Thyroid gland (tissue), 4 donors: ENCODE data around the gene ALKBH6. TPM values are rescaled to one million over a fixed set of nuclear protein-coding genes. Genes with fewer than 3 reads are reported as not detected.

Experiments
- DNase-seq, 2 donors: peaks; one replicate each; pipeline ENCODE4 v3.0.0-alpha.2; 2019
- H3K27ac ChIP-seq, 3 donors: fragments of 200-600 bp; sonication (generic); 1 replicate in 2 of 3; 2 replicates in 1 of 3; pipeline ENCODE4 v1.5.1; 2016 to 2019; ENCODE audit warnings: mild to moderate bottlenecking in 1 of 3, moderate library complexity in 1 of 3
- H3K27me3 ChIP-seq: fragments of 200-600 bp; sonication (generic); one replicate; pipeline ENCODE4 v1.5.1; 2019
- H3K36me3 ChIP-seq, 2 donors: fragments of 200-600 bp; sonication (generic); one replicate each; pipeline ENCODE4 v1.5.1; 2016 to 2019
- H3K4me1 ChIP-seq, 2 donors: fragments of 200-600 bp; sonication (generic); one replicate each; pipeline ENCODE4 v1.5.1; 2017 to 2019
- H3K4me3 ChIP-seq, 3 donors: fragments of 200-600 bp; sonication (generic); replicated peaks in 1 of 3; 1 replicate in 2 of 3; 2 replicates in 1 of 3; pipeline ENCODE4 v1.5.1; 2016; ENCODE audit warnings: mild to moderate bottlenecking in 1 of 3
- H3K9me3 ChIP-seq: fragments of 200-600 bp; sonication (generic); one replicate; pipeline ENCODE4 v1.5.1; 2017
- POLR2A ChIP-seq, 2 donors: fragments of 450-650 bp; IDR thresholded peaks; one replicate each; pipeline ENCODE4 v1.6.1; 2017; ENCODE audit warnings: antibody characterized with exemption in 2 of 2, mild to moderate bottlenecking in 2 of 2, moderate library complexity in 1 of 2
- WGBS, 2 donors: methylation state at CpG; one replicate each; pipeline ENCODE4 v1.1.5; 2017; 5-methylcytosine and 5-hydroxymethylcytosine counted together
- intact Hi-C: fragments of 100-400 bp; cut with DNase I; formaldehyde crosslinking; loops from one replicate; pipeline ENCODE4 v1.15.1; 2023
- total RNA-seq, 4 donors: library from RNA; depleted of rRNA; stranded (reverse); fragments of >200 nt; gene quantifications; one replicate each; pipeline ENCODE4 v1.2.3, GENCODE V29; 2016
- TF ChIP-seq, protein P1 (sequence below), 6 experiments: fragments of 200-600 bp in 3 of 6; fragments of 450-650 bp in 3 of 6; sonication (generic) in 3 of 6; IDR thresholded peaks; one replicate each; pipeline ENCODE4 v1.5.1; 2016 to 2019; ENCODE audit warnings: antibody characterized with exemption in 6 of 6, mild to moderate bottlenecking in 2 of 6, inconsistent platforms in 1 of 6, moderate library complexity in 1 of 6

Gene ALKBH6
- total RNA-seq, 4 donors from 2014 or later, result 15.4 to 60.9 (median 32.0) TPM

DNA sequence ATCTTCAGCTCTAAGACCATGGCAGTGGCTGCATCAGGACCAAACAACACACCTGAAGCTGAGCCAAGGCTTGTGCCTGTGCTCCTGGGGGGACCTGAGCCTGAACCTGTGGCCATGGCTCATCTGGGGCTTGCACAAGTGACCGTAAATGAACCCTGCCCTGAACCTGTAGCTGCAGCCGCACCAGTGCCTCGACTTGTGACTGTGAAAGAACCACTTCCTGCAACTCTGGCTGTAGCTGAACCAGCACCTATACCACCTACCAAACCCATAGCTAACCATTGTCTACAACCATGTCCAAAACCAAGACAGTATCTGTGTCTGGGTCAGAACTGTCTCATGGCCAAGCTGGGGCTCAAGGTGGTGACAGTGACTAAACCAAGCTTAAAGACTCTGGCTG is 47.2 kb downstream of the ALKBH6 start:
- 79 to 94% methylated on average over 3 of the region's 3 CpGs for WGBS, 2 donors
- no peaks in the 10 kb centered on the region for H3K36me3 ChIP-seq
- no peaks in the 10 kb centered on the region for H3K4me1 ChIP-seq
- H3K27me3 ChIP-seq, result no peaks in the 10 kb centered on the region
- H3K27ac ChIP-seq, result no peak overlapping the region
- DNase-seq, result no peak
- TF ChIP-seq POLR2A (IDR thresholded peaks at IDR 0.05), result no peak
- TF ChIP-seq, protein P1, sequence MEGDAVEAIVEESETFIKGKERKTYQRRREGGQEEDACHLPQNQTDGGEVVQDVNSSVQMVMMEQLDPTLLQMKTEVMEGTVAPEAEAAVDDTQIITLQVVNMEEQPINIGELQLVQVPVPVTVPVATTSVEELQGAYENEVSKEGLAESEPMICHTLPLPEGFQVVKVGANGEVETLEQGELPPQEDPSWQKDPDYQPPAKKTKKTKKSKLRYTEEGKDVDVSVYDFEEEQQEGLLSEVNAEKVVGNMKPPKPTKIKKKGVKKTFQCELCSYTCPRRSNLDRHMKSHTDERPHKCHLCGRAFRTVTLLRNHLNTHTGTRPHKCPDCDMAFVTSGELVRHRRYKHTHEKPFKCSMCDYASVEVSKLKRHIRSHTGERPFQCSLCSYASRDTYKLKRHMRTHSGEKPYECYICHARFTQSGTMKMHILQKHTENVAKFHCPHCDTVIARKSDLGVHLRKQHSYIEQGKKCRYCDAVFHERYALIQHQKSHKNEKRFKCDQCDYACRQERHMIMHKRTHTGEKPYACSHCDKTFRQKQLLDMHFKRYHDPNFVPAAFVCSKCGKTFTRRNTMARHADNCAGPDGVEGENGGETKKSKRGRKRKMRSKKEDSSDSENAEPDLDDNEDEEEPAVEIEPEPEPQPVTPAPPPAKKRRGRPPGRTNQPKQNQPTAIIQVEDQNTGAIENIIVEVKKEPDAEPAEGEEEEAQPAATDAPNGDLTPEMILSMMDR (IDR thresholded peaks at IDR 0.05), result no peak
- no peak overlapping the region for H3K4me3 ChIP-seq
- no peaks in the 10 kb centered on the region for H3K9me3 ChIP-seq
- intact Hi-C loops, result no loop called here

DNA sequence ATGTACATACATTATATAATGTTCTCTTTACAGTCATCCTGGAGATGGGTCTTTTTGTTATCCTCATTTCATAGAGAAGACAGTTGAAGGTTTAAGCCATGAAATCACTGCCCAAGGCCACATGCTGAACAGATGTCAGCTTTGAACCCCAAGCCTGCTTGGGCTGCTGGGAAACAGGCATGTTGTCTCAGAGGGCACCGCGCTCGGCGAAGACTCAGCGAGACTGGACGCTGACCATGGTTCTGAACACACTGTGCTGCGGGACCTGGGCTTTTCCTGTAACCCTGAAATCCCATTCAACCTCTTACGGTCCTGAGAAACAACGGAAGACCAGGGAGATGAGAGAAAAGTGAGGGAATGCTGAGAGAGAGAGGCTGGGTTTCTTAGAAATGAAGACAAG is 50.5 kb downstream of the ALKBH6 start:
- no peaks in the 10 kb centered on the region for H3K9me3 ChIP-seq
- intact Hi-C loops, result no loop called here
- peak; percentile 20 to 59 for DNase-seq
- H3K36me3 ChIP-seq, result no peaks in the 10 kb centered on the region
- WGBS, 2 donors, result 9 to 23% methylated on average over 9 of the region's 9 CpGs
- no peak for TF ChIP-seq POLR2A (IDR thresholded peaks at IDR 0.05)
- TF ChIP-seq, protein P1 (IDR thresholded peaks at IDR 0.05), result no peak
- no peak overlapping the region for H3K4me3 ChIP-seq
- no peak overlapping the region for H3K27ac ChIP-seq
- peaks cover 7% of the 10 kb centered on the region for H3K27me3 ChIP-seq
- peaks cover 0 to 9% of the 10 kb centered on the region in 2 donors for H3K4me1 ChIP-seq

DNA sequence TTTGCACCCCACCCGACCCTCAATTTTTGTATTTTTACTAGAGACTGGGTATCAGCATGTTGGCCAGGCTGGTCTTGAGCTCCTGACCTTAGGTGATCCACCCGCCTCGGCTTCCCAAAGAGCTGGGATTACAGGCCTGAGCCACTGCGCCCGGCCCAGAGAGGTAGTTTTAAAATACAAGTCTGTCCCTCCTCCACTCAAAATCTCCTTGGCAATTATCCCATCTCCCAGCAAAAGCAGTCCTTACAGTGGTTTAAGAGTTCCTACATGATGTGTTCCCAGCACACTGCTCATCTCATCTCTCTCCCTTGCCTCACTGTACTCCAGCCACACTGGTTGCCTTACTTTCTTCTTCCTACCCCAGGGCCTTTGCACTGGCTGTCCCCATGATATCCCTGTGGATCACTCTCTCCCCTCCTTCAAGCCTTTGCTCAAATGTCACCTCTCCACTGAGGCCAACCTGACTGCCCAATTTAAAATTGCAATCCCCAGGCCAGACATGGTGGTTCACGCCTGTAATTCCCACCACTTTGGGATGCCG is 53.5 kb downstream of the ALKBH6 start:
- intact Hi-C loops, result no loop called here
- no peak for DNase-seq
- peaks cover 0 to 9% of the 10 kb centered on the region in 2 donors for H3K4me1 ChIP-seq
- H3K27ac ChIP-seq, result no peak overlapping the region
- TF ChIP-seq, protein P1 (IDR thresholded peaks at IDR 0.05), result no peak
- TF ChIP-seq POLR2A (IDR thresholded peaks at IDR 0.05), result no peak
- no peaks in the 10 kb centered on the region for H3K9me3 ChIP-seq
- 80 to 83% methylated on average over 7 of the region's 7 CpGs for WGBS, 2 donors
- no peak overlapping the region for H3K4me3 ChIP-seq
- H3K36me3 ChIP-seq, result no peaks in the 10 kb centered on the region
- H3K27me3 ChIP-seq, result peaks cover 7% of the 10 kb centered on the region

DNA sequence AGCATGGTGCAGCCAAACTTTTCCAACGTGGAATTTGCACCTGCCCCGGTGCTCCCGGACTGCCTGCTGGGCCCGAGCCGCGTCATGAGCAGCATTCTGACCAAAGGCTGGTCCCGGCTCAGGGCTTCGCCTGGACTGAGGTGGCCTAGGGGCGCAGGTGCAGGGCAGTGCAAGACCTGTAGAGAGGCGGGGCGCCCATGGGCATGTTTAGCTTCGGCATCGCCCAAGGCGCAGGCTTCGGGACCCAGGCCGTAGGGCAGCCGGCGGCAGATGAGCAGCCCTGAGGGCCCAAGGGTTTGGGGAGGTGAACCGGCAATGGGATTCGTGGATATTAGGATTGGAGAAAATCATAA is 54.1 kb downstream of the ALKBH6 start:
- peaks cover 7% of the 10 kb centered on the region for H3K27me3 ChIP-seq
- no peaks in the 10 kb centered on the region for H3K9me3 ChIP-seq
- no peaks in the 10 kb centered on the region for H3K36me3 ChIP-seq
- WGBS, 2 donors, result 34 to 41% methylated on average over 18 of the region's 20 CpGs
- TF ChIP-seq POLR2A (IDR thresholded peaks at IDR 0.05), result no peak
- TF ChIP-seq, protein P1 (IDR thresholded peaks at IDR 0.05), result no peak
- H3K27ac ChIP-seq, result no peak overlapping the region
- no peak overlapping the region for H3K4me3 ChIP-seq
- intact Hi-C loops, result no loop called here
- no peak for DNase-seq
- peaks cover 0 to 9% of the 10 kb centered on the region in 2 donors for H3K4me1 ChIP-seq

Other genes starting within 250 kb of the ALKBH6 start
- gene ARHGAP33, start 238.6 kb downstream of the ALKBH6 start, total RNA-seq, result 10 to 100 TPM in 3 of 4 donors, 1 to 10 TPM in 1; 4.2 to 16.0 (median 13.0) TPM
- gene PRODH2, start 201.4 kb downstream of the ALKBH6 start, total RNA-seq, result not detected
- gene NPHS1, start 161.7 kb downstream of the ALKBH6 start, total RNA-seq, result not detected
- under 1 TPM in 2 of 4 donors, not detected in 2; 0.20 to 0.33 TPM for gene KIRREL2, start 157.3 kb downstream of the ALKBH6 start, total RNA-seq
- 1 to 10 TPM in 2 of 4 donors, under 1 TPM in 2; 0.67 to 5.3 (median 2.8) TPM for gene APLP1, start 145.6 kb downstream of the ALKBH6 start, total RNA-seq
- gene NFKBID, start 113.7 kb downstream of the ALKBH6 start, total RNA-seq, result 10 to 100 TPM in 3 of 4 donors, 1 to 10 TPM in 1; 7.0 to 56.7 (median 16.9) TPM
- gene HCST, start 111.7 kb downstream of the ALKBH6 start, total RNA-seq, result 1 to 10 TPM in 2 of 4 donors, not detected in 2; 1.4 to 4.4 TPM
- 10 to 100 TPM; 10.1 to 80.4 (median 27.5) TPM for gene TYROBP, start 105.9 kb downstream of the ALKBH6 start, total RNA-seq
- gene LRFN3, start 77.8 kb downstream of the ALKBH6 start, total RNA-seq, result 10 to 100 TPM in 3 of 4 donors, 1 to 10 TPM in 1; 7.1 to 15.5 (median 11.1) TPM
- 10 to 100 TPM; 51.4 to 96.8 (median 66.7) TPM for gene SDHAF1, start 19.0 kb downstream of the ALKBH6 start, total RNA-seq
- gene SYNE4, start 5.4 kb downstream of the ALKBH6 start, total RNA-seq, result 10 to 100 TPM in 3 of 4 donors, 1 to 10 TPM in 1; 9.7 to 15.4 (median 12.6) TPM
- gene CLIP3, start 18.7 kb upstream of the ALKBH6 start, total RNA-seq, result 1 to 10 TPM; 1.9 to 3.8 (median 2.9) TPM
- gene THAP8, start 40.1 kb upstream of the ALKBH6 start, total RNA-seq, result 10 to 100 TPM in 2 of 4 donors, 1 to 10 TPM in 2; 5.0 to 14.2 (median 10.1) TPM
- 1 to 10 TPM in 1 of 4 donors, under 1 TPM in 3; 0.78 to 1.8 (median 0.84) TPM for gene WDR62, start 40.7 kb upstream of the ALKBH6 start, total RNA-seq
- not detected for gene OVOL3, start 96.9 kb upstream of the ALKBH6 start, total RNA-seq
- 100 to 1,000 TPM in 1 of 4 donors, 10 to 100 TPM in 3; 53.7 to 101 (median 76.9) TPM for gene POLR2I, start 100.7 kb upstream of the ALKBH6 start, total RNA-seq
- gene TBCB, start 101.3 kb upstream of the ALKBH6 start, total RNA-seq, result 100 to 1,000 TPM in 2 of 4 donors, 10 to 100 TPM in 2; 57.2 to 143 (median 104) TPM
- gene CAPNS1, start 125.9 kb upstream of the ALKBH6 start, total RNA-seq, result 100 to 1,000 TPM; 153 to 179 (median 166) TPM
- gene COX7A1, start 138.2 kb upstream of the ALKBH6 start, total RNA-seq, result 10 to 100 TPM in 3 of 4 donors, 1 to 10 TPM in 1; 8.0 to 36.7 (median 21.2) TPM
- 10 to 100 TPM in 1 of 4 donors, 1 to 10 TPM in 3; 7.2 to 13.1 (median 7.4) TPM for gene ZNF565, start 200.5 kb upstream of the ALKBH6 start, total RNA-seq
- 100 to 1,000 TPM in 1 of 4 donors, 10 to 100 TPM in 3; 69.6 to 127 (median 79.7) TPM for gene ZNF146, start 200.9 kb upstream of the ALKBH6 start, total RNA-seq